NCI-H2227 (cell line): Measurements from ENCODE around the gene OR6B2.
A peak's percentile ranks its signal among the peaks of the same experiment; 100 is the strongest.
"Not testable (repeated sequence)": the region's sequence is repeated elsewhere in the genome, so short reads cannot be mapped to it uniquely, and the experiment has no call there.

Source experiments
- DNase-seq: peaks from one replicate; lab custom pipeline; 2025; ENCODE audit not compliant: unreplicated experiment; lab: John Stamatoyannopoulos, UW

The OR6B2 gene

GRCh38 chr2:240030379-240031094 is at the start of gene OR6B2:
TSS of gene OR6B2 (minus strand) at chr2:240030429. CDS start at chr2:240030429, 0 bp downstream.
- DNase-seq: no peak

DNA sequence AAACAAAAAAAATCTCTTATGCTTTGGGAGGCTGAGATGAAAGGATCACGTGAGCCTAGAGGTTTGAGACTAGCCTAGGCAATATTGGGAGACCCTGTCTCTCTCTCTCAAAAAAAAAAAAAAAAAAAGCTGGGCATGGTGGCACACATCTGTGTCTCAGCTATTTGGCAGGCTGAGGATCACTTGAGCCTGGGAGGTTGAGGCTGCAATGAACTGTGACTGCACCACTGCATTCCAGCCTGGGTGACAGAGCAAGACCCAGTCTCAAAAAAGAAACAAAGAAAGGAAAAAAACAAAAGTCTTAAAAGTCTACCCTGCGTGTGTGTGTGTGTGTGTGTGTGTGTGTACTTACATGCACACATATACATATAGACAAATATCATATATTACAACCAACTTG is 48.4 kb upstream of the OR6B2 start:
- DNase-seq: no peak

DNA sequence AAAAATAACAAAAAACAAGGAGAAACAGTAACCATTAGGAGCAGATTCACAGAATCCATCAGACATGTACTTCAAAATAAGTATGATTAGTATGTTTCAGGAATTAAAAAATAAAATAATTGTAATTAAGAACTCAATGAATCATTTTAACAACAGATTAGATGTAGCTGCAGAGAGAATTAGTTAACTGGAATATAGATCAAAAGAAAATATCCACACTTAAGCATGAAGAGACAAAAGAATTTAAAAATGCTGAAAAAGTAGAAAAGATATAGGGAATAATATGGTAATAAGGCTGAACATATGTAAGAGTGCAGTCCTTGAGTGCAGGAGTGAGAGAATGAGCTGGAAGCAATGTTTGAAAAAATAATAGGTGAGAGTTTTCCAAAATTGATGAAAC is 47.2 kb upstream of the OR6B2 start:
- no peak for DNase-seq

DNA sequence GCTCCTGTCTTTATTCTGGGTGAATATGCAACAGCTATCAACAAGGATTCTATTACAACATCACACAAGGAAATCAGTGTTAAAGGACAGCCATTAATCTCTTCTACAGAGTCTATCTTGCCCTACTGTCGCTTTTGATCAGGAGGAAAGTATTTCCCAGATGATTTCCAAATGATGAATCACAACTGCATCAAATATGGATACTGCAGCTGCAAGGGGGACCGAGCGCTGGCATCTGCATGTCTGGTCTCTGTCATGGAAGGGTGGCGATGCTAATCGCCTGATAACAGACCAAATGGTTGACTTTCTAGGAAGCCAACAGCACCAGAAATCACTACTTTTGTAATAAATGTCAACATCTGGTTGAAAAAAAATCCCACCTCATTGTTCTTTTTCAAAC is 44.3 kb upstream of the OR6B2 start:
- DNase-seq: no peak

- DNase-seq: no peak
Measured at GRCh38 chr2:240070907-240071306, 40.7 kb upstream of the OR6B2 start.

DNA sequence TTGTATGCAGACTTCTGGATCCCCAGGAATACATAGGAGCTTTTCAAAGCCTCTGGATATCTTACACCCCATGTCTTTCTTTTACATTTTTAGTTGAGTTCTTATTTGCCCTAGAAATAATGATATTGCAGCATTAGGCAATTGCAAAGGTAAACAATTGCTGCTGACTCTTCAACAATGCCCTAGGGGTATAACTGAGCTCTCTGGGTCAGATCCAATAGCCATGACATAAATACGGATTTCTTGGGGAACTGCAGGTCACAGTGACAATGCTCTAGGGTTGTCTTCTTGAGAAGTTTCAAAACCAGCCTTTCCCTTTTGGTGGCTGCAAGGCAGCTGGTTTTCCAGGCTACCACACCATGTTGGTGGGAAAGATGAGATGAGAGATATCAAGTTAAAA is 39.6 kb upstream of the OR6B2 start:
- DNase-seq: no peak

- DNase-seq: no peak
Measured at GRCh38 chr2:240068193-240068592, 38.0 kb upstream of the OR6B2 start.

GRCh38 chr2:240066489-240066888 is 36.3 kb upstream of the OR6B2 start:
- no peak for DNase-seq

- DNase-seq: no peak
Measured at GRCh38 chr2:240064898-240065297, 34.7 kb upstream of the OR6B2 start.

DNA sequence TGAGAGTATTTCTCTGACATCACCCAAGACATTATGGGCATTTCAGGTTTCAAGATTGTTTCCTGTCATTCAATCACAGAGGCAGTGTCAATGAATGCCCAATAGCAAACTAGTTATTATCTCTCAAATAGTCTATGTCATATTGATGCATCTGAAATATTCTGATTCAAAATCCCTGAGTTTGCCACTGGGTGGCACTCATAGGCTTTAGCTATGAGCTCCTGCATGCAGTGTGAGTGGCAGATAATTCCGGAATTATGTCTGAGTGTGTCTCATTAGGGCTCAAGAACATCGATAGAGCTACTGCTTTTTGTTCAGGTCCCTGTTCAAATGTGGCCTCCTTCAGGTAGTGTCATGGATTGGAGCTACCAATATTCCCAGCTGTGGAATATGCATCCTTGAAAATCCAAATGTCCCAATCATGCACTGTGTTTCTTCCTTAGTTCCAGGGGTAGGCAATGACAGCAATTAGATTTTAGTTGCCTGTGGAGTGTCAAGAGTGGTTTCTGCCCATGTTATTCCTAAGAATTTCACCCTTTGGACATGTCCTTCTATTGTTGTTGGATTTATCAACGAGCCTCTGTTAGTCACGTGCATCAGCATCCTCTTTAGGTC is 30.9 kb upstream of the OR6B2 start:
- DNase-seq: peak; percentile 69

DNA sequence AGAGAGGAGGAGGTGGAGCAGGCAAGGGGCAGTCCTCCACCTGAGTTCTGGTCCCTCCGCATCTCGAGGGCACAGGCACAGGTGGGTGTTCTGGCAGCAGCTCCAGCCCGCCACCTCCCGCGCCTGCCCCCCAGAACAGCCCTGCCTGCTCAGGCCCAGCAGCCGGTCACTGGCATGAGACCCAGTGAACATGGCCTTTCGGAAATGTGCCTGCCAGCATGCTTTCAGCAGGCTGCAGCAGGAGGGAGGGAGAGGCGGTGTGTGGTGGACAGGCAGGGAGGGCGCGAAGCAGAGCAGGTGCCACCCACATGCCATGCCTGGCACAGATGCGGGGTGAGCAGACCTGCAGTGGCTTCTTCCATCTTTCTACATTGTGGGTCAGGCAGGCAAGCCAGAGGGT is 26.4 kb upstream of the OR6B2 start:
- DNase-seq: no peak

- no peak for DNase-seq
Measured at GRCh38 chr2:240055177-240055917, 25.1 kb upstream of the OR6B2 start.

DNA sequence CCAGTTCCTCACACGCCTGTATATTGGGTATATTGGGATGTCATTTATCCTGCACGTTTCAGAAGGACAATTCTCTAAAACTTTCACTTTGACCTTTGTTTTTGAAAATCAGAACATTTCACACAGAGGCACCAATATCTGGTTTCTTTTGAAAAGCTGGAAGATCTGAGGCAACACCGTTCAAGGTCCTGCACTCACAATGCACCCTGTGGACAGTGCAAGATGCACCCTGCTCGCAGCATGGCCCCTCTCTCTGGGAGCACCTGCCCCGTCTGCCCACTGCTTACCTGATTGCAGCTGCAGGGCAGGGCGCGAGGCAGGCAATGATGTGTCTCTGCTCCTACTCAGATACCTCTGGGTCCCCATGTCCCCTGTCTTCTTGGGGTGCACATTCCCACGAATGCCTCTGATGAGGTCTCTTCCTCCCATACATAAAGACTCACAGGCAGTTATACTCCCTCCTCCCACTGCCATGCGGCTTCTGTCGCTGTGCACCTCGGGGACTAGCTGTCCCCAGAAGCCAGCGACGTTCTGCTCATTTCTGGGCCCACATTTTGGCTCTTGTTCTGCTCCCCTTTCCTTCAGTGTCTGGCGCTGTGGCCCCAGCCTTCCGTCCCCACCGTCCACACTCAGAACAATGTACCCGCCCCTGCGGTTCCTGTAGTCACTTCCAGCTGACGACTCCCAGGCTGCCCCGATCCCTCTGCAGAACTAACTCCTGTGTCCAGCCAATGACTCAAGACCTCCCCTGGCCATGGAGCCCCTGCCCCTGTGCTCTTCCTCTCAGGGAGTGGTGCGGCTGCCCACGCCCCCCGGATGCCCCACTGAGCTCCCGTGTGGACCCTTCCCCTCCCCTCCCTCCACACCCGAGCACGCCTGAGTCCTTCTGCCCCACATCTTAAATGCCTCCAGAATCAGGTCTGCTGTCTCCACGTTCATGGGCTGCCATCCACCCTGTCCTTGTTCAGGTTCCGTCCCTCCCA is 23.2 kb upstream of the OR6B2 start, which contains the start of gene OR6B3:
TSS of gene OR6B3 (minus strand) at position 349 of the 983 bp plus-strand sequence.
- no peak for DNase-seq

DNA sequence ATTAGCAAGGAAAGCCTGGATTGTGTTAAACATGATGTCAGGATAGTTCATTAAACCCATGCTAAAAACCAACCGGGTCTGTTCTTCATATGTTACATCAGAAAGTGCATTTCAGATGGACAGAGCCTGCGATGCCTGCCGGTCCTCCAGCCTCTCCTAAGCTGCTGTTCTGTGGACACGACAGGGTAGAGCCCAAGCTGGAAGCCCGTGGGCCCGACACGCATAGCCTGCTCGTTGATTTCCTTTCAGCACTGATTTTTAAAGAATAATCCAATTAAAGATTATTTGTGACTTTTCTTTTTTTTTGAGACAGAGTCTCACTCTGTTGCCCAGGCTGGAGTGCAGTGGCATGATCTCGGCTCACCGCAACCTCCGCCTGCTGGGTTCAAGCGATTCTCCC is 22.3 kb upstream of the OR6B2 start:
- DNase-seq: no peak

DNA sequence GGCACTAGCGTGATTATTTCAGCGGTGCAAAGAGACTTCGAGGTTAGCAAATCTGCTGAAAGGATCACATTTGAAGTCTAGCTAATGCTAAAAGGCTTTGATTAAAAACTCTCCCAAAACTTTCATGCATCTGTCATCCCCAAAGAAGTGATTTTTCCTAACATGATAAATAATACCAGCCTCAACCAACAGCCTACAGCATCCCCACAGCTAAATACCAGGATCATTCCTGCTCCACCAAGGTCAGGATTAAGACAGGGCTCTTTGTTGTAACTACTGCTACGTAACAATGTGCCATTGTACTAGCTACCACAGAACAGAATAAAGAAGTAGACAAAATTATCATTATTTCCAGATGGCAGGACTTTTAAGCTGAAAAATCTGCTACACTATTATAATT is 21.5 kb upstream of the OR6B2 start:
- DNase-seq: no peak

GRCh38 chr2:240050278-240050677 is 20.0 kb upstream of the OR6B2 start:
- no peak for DNase-seq

- DNase-seq: no peak
Measured at GRCh38 chr2:240048237-240048636, 18.0 kb upstream of the OR6B2 start.

DNA sequence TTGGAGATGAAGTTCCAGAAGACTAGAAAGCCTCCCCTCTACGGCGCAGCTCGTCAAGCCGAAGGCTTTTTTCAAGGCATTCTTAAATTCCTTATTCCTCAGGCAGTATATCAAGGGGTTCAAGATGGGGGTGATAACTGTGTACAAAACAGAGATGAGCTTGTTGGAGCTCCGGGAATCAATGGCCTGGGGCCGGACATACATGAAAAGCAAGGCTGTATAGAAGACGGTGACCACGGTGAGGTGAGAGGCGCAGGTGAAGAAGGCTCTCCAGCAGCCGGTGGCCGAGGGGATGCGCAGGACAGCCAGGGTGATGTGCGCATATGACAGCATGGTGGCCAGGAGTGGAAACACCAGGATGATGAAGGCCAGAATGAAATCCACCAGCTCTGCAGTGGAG is 14.9 kb upstream of the OR6B2 start:
- DNase-seq: no peak

DNA sequence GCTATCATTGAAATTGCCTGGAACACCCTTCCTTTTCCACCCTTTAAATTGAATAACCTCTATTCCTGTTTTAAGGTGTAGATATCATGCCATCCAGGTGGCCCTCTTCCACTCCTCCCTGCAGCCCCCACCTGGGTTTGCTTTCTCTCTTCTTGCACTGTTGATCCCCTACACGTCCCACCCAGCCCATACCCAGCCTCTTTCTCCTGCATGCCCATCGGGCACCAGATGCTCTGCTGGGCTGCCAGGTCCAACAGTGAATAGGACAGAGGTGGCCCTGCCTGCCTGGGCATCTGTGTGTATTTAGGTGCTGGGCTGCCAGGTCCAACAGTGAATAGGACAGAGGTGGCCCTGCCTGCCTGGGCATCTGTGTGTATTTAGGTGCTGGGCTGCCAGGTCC is 13.9 kb upstream of the OR6B2 start:
- DNase-seq: not testable (repeated sequence)

- no peak for DNase-seq
Measured at GRCh38 chr2:240043279-240043989, 13.2 kb upstream of the OR6B2 start.
